CD8-positive, alpha-beta memory T cell (primary cell): Measurements from ENCODE around the gene NOG. TPM values are rescaled to one million over a fixed set of nuclear protein-coding genes. Genes with fewer than 3 reads are reported as not detected.

Source experiments
- CTCF ChIA-PET: fragments of 350-600 bp; sonication (Branson Sonifier 250); formaldehyde crosslinking; loops from one replicate; lab custom pipeline; 2021; ENCODE audit warnings: antibody characterized with exemption; lab: Charles Lee
- POLR2A ChIA-PET: fragments of 350-600 bp; sonication (Branson Sonifier 250); formaldehyde crosslinking; loops from one replicate; lab custom pipeline; 2021; ENCODE audit warnings: antibody characterized with exemption; lab: Charles Lee
- DNase-seq, 5 donors: peaks; one replicate each; pipeline versions ENCODE4 v3.0.0 to v3.0.0-alpha.2; 2020 to 2022; ENCODE audit warnings: mixed read lengths in 1 of 5
- H3K27ac ChIP-seq: one replicate; pipeline ENCODE4 v1.7.0; 2013; ENCODE audit warnings: low read depth, mild to moderate bottlenecking, low read length, moderate library complexity
- H3K27me3 ChIP-seq: 2 replicates; pipeline ENCODE4 v1.7.0; 2013; ENCODE audit warnings: low read length, mild to moderate bottlenecking; ENCODE audit not compliant: insufficient read depth, poor library complexity, severe bottlenecking
- H3K36me3 ChIP-seq: 2 replicates; pipeline ENCODE4 v1.7.0; 2013; ENCODE audit warnings: mild to moderate bottlenecking, low read length, moderate library complexity; ENCODE audit not compliant: insufficient read depth
- H3K4me1 ChIP-seq: 2 replicates; pipeline ENCODE4 v1.7.0; 2013; ENCODE audit warnings: mild to moderate bottlenecking, low read length, moderate library complexity; ENCODE audit not compliant: insufficient read depth
- H3K4me3 ChIP-seq: 2 replicates; pipeline ENCODE4 v1.7.0; 2013; ENCODE audit warnings: mild to moderate bottlenecking, low read length
- H3K9me3 ChIP-seq: 2 replicates; pipeline ENCODE4 v1.7.0; 2013; ENCODE audit warnings: mild to moderate bottlenecking, low read length
- H3K27ac Mint-ChIP-seq, 8 donors: one replicate each; pipeline ENCODE4 v1.8.0; 2020 to 2021; ENCODE audit warnings: mixed read lengths in 8 of 8, mild to moderate bottlenecking in 6 of 8, inconsistent platforms in 3 of 8, moderate library complexity in 3 of 8
- H3K27me3 Mint-ChIP-seq, 2 donors: one replicate each; pipeline ENCODE4 v1.8.0; 2020 to 2021; ENCODE audit warnings: mixed read lengths in 2 of 2, mild to moderate bottlenecking in 1 of 2, moderate library complexity in 1 of 2
- H3K36me3 Mint-ChIP-seq, 3 donors: one replicate each; pipeline ENCODE4 v1.8.0; 2020 to 2021; ENCODE audit warnings: mixed read lengths in 3 of 3, inconsistent platforms in 1 of 3, mild to moderate bottlenecking in 1 of 3
- H3K4me1 Mint-ChIP-seq, 3 donors: one replicate each; pipeline ENCODE4 v1.8.0; 2020 to 2021; ENCODE audit warnings: mixed read lengths in 3 of 3, inconsistent platforms in 1 of 3, mild to moderate bottlenecking in 1 of 3
- H3K4me3 Mint-ChIP-seq, 7 donors: one replicate each; pipeline ENCODE4 v1.8.0; 2020 to 2021; ENCODE audit warnings: mixed read lengths in 7 of 7, mild to moderate bottlenecking in 6 of 7, moderate library complexity in 4 of 7, inconsistent platforms in 2 of 7
- H3K9me3 Mint-ChIP-seq, 5 donors: one replicate each; pipeline ENCODE4 v1.8.0; 2020 to 2022; ENCODE audit warnings: mixed read lengths in 5 of 5, mild to moderate bottlenecking in 3 of 5, moderate library complexity in 2 of 5, inconsistent platforms in 1 of 5
- polyA plus RNA-seq: library from polyadenylated mRNA; unstranded; fragments of 300-500 nt; fragmentation: Illumina TruSeq; gene quantifications from one replicate; pipeline ENCODE4 v1.2.3, GENCODE V29; 2021
- total RNA-seq, 2 experiments: library from RNA; stranded (reverse); gene quantifications; one replicate each; pipeline ENCODE4 v1.2.3, GENCODE V29; 2021

The NOG gene
- total and polyA plus RNA-seq, 3 experiments from 2014 or later = 0.44 to 1.2 (median 0.73) TPM

DNA sequence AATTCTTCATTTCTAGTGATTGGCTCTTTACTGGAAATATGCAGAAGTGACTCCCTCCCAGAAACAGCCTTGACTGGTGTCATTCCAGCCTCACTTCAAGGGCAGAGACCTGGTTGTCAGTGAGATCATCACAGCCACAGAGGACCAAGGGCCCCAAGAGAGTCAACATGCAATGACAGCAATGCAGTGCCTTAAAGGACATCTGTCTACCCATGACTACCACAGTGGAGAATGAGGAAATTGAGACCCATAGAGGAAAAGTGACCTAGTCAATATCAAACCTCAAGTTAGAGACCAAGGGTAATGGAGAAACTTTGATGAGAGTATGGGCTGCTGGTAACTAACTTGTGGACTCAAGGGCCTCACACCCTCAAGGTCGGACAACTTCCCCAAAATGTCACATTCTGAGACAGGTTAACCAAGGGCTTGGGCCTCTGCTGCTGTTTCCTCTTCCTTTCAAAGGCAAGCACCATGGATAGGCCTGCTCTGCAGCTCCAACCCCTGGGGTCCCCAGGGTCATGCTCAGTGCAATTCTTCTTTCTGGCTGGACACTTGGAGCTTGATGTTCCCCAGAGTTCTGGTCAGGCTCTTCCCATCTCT lies 11.3 kb downstream of the NOG start:
- ChIA-PET CTCF (no interaction called here), POLR2A (no interaction called here)
- H3K27me3 ChIP-seq = no peaks in the 10 kb centered on the region
- H3K4me1 ChIP-seq = peaks cover 58% of the 10 kb centered on the region
- Mint-ChIP-seq H3K36me3 (peaks cover 0 to 3% (median 0%) of the 10 kb centered on the region in 3 donors), H3K9me3 (no peaks in the 10 kb centered on the region), H3K27me3 (peaks cover 18 to 65% of the 10 kb centered on the region in 2 donors), H3K4me1 (peaks cover 0 to under 1% (median 0%) of the 10 kb centered on the region in 3 donors), H3K27ac (no peak overlapping the region), H3K4me3 (no peak overlapping the region)
- H3K9me3 ChIP-seq = no peaks in the 10 kb centered on the region
- H3K27ac ChIP-seq = no peak overlapping the region
- no peak overlapping the region for H3K4me3 ChIP-seq
- H3K36me3 ChIP-seq = no peaks in the 10 kb centered on the region
- no peak for DNase-seq

DNA sequence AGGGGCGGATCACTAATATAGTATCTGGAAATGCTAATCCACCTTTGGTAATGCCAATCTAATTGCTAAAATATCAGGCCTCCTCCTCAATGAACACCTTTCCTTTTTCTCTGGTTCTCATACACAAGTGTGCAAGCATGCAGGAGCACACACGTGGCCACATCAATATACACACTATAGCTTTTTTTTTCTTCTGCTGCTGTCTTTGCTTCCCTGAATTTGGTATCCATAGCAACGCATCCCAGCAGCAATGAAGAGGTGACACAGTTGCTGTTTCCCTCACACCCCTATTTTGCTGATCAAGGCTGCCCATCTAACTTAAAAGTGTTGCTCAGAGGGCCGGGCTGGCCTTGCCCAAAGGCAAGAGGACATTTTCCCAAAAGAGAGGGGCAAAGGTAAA lies 15.4 kb downstream of the NOG start:
- no peak overlapping the region for H3K27ac Mint-ChIP-seq
- H3K27me3 ChIP-seq = no peaks in the 10 kb centered on the region
- CTCF ChIA-PET = interaction anchor here (1.0 kb wide), 1 partner anchor 107 kb away, joined by 3 read pairs; no protein-coding TSS in a partner anchor

DNA sequence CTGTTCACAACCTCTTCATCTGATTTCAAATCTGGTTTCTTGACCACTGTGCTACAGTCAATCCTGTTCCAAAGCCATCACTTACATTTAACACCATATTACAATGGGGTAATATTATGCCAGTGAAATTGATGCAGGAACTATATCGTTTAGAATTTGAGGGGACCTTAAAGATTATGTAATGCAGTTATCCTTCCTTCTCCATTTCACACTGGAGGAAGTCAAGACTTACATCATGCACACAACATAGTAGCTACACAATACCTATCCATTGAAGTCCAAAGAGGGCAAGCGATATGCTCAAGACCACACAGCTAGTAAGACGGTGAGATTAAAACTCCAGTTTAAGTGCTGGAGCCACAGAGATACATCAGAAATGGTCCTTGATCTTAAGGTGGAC lies 16.8 kb downstream of the NOG start:
- no peak overlapping the region for H3K27ac Mint-ChIP-seq
- Histone ChIP-seq H3K27me3 (no peaks in the 10 kb centered on the region), H3K9me3 (no peaks in the 10 kb centered on the region), H3K36me3 (no peaks in the 10 kb centered on the region), H3K27ac (no peak overlapping the region), H3K4me3 (no peak overlapping the region), H3K4me1 (peaks cover 2% of the 10 kb centered on the region)
- ChIA-PET CTCF (no interaction called here), POLR2A (no interaction called here)
- no peak overlapping the region for H3K4me3 Mint-ChIP-seq
- H3K4me1 Mint-ChIP-seq = no peaks in the 10 kb centered on the region
- H3K36me3 Mint-ChIP-seq = peaks cover 0 to 3% (median 0%) of the 10 kb centered on the region in 3 donors
- H3K27me3 Mint-ChIP-seq = peaks cover 4 to 27% of the 10 kb centered on the region in 2 donors
- no peak for DNase-seq
- no peaks in the 10 kb centered on the region for H3K9me3 Mint-ChIP-seq

More for the DNA sequence above, 15.4 kb downstream of the NOG start:
- Mint-ChIP-seq H3K36me3 (peaks cover 0 to 3% (median 0%) of the 10 kb centered on the region in 3 donors), H3K27me3 (peaks cover 6 to 39% of the 10 kb centered on the region in 2 donors), H3K9me3 (no peaks in the 10 kb centered on the region), H3K4me3 (no peak overlapping the region), H3K4me1 (no peaks in the 10 kb centered on the region)
- Histone ChIP-seq H3K36me3 (no peaks in the 10 kb centered on the region), H3K4me1 (peaks cover 16% of the 10 kb centered on the region), H3K27ac (no peak overlapping the region), H3K9me3 (no peaks in the 10 kb centered on the region), H3K4me3 (no peak overlapping the region)
- POLR2A ChIA-PET = no interaction called here
- no peak for DNase-seq

DNA sequence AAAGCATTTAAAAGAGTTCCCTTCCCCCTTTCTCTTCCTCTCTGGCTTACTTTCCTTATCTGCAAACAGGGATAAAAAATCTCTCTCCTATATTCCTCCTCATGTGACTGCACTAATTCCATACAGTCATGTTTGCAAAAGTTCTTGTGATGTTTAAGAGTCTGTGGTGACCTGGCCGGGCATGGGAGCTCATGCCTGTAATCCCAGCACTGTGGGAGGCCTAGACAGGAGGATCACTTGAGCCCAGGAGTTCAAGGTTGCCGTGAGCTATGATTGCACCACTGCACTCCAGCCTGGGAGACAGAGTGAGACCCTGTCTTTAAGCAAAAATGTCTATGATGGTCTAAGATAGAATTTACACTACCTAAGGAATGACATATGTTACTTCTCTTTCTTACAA lies 19.6 kb downstream of the NOG start:
- peaks cover 4 to 14% of the 10 kb centered on the region in 2 donors for H3K27me3 Mint-ChIP-seq
- no peak overlapping the region for H3K4me3 Mint-ChIP-seq
- H3K27ac Mint-ChIP-seq = no peak overlapping the region
- Histone ChIP-seq H3K4me3 (no peak overlapping the region), H3K27ac (no peak overlapping the region), H3K36me3 (no peaks in the 10 kb centered on the region), H3K9me3 (no peaks in the 10 kb centered on the region), H3K27me3 (no peaks in the 10 kb centered on the region), H3K4me1 (no peaks in the 10 kb centered on the region)
- ChIA-PET POLR2A (no interaction called here), CTCF (no interaction called here)
- H3K36me3 Mint-ChIP-seq = no peaks in the 10 kb centered on the region
- H3K4me1 Mint-ChIP-seq = no peaks in the 10 kb centered on the region
- no peaks in the 10 kb centered on the region for H3K9me3 Mint-ChIP-seq
- no peak for DNase-seq

DNA sequence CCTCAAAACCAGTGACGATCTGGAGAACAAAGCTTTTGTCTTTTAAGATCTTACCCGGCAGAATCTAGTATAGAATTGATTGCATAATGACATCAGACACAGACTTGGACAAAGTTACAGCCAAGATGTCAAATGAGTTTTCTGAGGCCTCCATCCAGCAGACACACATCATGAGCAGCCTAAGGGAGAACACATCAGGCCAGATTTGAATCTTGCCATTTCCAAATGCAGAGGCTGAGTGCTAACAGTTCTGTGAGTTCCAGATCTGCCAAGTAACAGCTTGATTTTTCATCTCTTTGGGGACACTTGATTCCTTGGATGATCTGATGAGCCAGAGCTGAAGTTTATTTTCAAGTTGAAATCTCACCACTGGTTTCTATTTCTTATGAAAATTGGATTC lies 21.0 kb downstream of the NOG start:
- no peaks in the 10 kb centered on the region for H3K4me1 Mint-ChIP-seq
- peaks cover 2 to 5% of the 10 kb centered on the region in 2 donors for H3K27me3 Mint-ChIP-seq
- Histone ChIP-seq H3K9me3 (no peaks in the 10 kb centered on the region), H3K27me3 (no peaks in the 10 kb centered on the region), H3K36me3 (no peaks in the 10 kb centered on the region), H3K4me1 (no peaks in the 10 kb centered on the region), H3K27ac (no peak overlapping the region), H3K4me3 (no peak overlapping the region)
- H3K27ac Mint-ChIP-seq = no peak overlapping the region
- no peak overlapping the region for H3K4me3 Mint-ChIP-seq
- CTCF ChIA-PET = no interaction called here
- POLR2A ChIA-PET = no interaction called here
- no peaks in the 10 kb centered on the region for H3K9me3 Mint-ChIP-seq
- no peak for DNase-seq
- H3K36me3 Mint-ChIP-seq = no peaks in the 10 kb centered on the region

DNA sequence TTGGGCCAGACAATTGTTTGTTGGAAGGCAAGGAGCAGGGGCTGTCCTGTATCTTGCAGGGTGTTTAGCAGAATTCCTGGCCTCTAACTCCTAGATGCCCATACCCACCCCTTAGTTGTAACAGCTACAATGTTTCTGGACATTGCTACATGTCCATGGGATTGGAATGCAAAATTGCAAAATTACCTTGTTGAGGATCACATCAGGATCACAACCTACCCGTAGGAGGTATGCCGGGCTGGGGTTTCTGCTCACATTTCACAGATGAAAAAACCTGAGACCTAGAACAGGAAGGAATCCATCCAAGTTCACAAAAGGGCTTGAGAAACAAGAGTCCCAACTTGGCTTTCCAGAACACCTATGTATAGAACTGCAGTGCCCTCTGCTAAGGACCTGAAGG lies 22.7 kb downstream of the NOG start:
- no peaks in the 10 kb centered on the region for H3K4me1 ChIP-seq
- Mint-ChIP-seq H3K27me3 (peaks cover 4 to 5% of the 10 kb centered on the region in 2 donors), H3K36me3 (no peaks in the 10 kb centered on the region), H3K4me3 (no peak overlapping the region), H3K4me1 (no peaks in the 10 kb centered on the region), H3K27ac (no peak overlapping the region), H3K9me3 (no peaks in the 10 kb centered on the region)
- no peaks in the 10 kb centered on the region for H3K9me3 ChIP-seq
- no peaks in the 10 kb centered on the region for H3K27me3 ChIP-seq
- DNase-seq = no peak
- ChIA-PET POLR2A (no interaction called here), CTCF (no interaction called here)
- H3K36me3 ChIP-seq = no peaks in the 10 kb centered on the region
- no peak overlapping the region for H3K4me3 ChIP-seq
- no peak overlapping the region for H3K27ac ChIP-seq

DNA sequence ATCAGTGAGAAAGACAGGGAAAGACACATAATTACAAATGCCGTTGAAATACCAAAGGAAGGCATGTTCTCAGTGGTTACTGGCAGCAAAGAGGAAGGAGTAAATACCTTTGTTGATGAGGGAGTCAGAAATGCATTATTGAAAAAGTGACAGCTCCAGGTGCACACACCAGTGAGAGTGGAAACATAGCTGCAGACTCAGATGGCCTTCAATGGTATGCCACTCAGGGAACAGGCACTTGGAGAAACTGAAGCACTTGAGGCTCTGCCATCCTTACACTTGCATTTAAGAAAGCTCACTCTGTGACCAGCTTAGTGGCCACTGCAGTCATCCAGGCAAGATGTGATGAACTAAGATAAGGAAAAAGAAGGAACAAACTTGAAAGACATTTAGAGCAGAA lies 29.9 kb downstream of the NOG start:
- H3K4me1 ChIP-seq = no peaks in the 10 kb centered on the region
- no peak overlapping the region for H3K4me3 ChIP-seq
- CTCF ChIA-PET = no interaction called here
- Mint-ChIP-seq H3K4me1 (no peaks in the 10 kb centered on the region), H3K36me3 (peaks cover 0 to 2% (median 0%) of the 10 kb centered on the region in 3 donors), H3K27ac (no peak overlapping the region), H3K27me3 (peaks cover 14 to 39% of the 10 kb centered on the region in 2 donors), H3K4me3 (no peak overlapping the region), H3K9me3 (peaks cover 0 to 2% (median 0%) of the 10 kb centered on the region in 5 donors)
- no peaks in the 10 kb centered on the region for H3K36me3 ChIP-seq
- no peaks in the 10 kb centered on the region for H3K27me3 ChIP-seq
- H3K9me3 ChIP-seq = no peaks in the 10 kb centered on the region
- no peak for DNase-seq
- no peak overlapping the region for H3K27ac ChIP-seq
- POLR2A ChIA-PET = no interaction called here

DNA sequence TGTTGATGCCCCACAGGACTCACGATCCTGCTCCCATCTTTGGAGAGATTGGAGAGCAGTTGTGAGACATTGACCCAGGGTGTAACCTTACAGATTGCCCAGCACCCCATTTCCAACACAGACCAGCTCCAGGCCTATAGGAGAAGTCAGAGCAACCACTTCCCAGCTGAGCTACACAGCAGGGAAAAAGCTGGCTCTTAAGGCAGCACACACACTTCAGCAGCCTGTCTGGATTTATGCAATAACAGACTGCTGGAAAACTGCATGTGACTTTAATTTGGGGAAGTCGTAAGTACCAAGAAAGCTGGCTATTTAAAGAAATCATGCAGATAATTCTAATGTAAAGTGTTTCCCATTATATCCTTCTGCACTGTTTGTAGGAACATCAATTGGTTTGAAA lies 30.8 kb downstream of the NOG start:
- Histone ChIP-seq H3K4me1 (no peaks in the 10 kb centered on the region), H3K27ac (no peak overlapping the region), H3K27me3 (no peaks in the 10 kb centered on the region), H3K4me3 (no peak overlapping the region), H3K9me3 (no peaks in the 10 kb centered on the region), H3K36me3 (no peaks in the 10 kb centered on the region)
- POLR2A ChIA-PET = no interaction called here
- CTCF ChIA-PET = interaction anchor here (1.2 kb wide), 1 partner anchor 156 kb away, joined by 3 read pairs; no protein-coding TSS in a partner anchor
- no peak for DNase-seq
- Mint-ChIP-seq H3K9me3 (peaks cover 0 to 2% (median 0%) of the 10 kb centered on the region in 5 donors), H3K27ac (no peak overlapping the region), H3K4me3 (no peak overlapping the region), H3K36me3 (peaks cover 0 to 2% (median 0%) of the 10 kb centered on the region in 3 donors), H3K4me1 (no peaks in the 10 kb centered on the region), H3K27me3 (peaks cover 14 to 44% of the 10 kb centered on the region in 2 donors)
